Measurements from ENCODE around the gene RIOX2.

DNA sequence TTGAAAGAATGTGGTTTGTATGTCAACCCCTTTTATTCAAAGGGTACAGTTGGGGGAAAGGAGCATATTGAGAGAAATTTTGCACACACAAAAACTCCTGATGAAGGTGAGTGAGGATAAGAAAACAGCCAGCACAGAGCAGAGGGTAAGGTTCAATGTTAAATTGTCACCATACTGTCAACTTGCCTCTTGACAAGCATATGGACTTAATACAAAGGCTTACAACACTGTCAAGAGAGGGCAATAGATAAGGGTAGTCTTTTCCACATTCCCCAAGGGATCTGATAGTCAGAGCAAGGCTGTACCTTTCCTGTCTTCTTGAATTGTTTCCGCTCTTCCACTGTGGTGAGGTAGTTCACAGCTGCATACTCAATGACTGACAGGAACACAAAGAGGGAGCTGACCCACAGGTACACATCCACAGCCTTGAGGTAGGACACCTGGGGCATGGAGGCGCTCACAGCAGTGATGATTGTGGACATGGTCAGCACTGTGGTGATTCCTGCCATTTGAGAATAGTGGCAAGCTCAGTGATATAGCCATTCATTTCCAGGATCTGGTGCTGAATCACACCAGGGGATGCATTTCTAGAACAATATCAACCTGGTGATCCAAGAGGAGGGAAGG is 20.4 kb upstream of the RIOX2 start:
- TF ChIP-seq CTCF (conservative IDR thresholded peaks at IDR 0.05; ENCODE audit: low read length), result no peak
- TF ChIP-seq EZH2phosphoT487 (IDR thresholded peaks at IDR 0.05; ENCODE audit: borderline replicate concordance), result no peak

Data from Loucy (cell line).